K562 (cell line): ENCODE results near the gene CST8. TPM values are rescaled to one million over a fixed set of nuclear protein-coding genes. Genes with fewer than 3 reads are reported as not detected.

Source experiments
- ATAC-seq: fragments of 200-7000 bp; cut with Tn5 transposase; 3 replicates; pipeline ENCODE4 v1.9.1; 2020; ENCODE audit warnings: moderate library complexity
- BruUV-seq: library from RNA; stranded (reverse); fragments of 400-500 nt; replicated peaks from 2 replicates; lab custom pipeline; 2021; lab: Mats Ljungman, UMichigan
- CTCF ChIA-PET: fragments of 300-600 bp; formaldehyde crosslinking; extraction: SDS; loops from one replicate; lab custom pipeline; 2021; ENCODE audit warnings: low intra/inter-chr PET ratio; lab: Yijun Ruan, JAX
- POLR2A ChIA-PET: fragments of 300-600, 350-650 bp; sonication (Branson Sonifier 250); formaldehyde crosslinking; extraction: SDS; loops from one replicate; lab custom pipeline; 2021; ENCODE audit warnings: antibody characterized with exemption, inconsistent platforms; lab: Yijun Ruan, JAX
- DNase-seq, 4 experiments: peaks; one replicate each; pipeline versions ENCODE4 v3.0.0 to v3.0.0-alpha.2; 2011 to 2018; ENCODE audit warnings: low spot score in 3 of 4, mixed read lengths in 3 of 4; ENCODE audit errors: extremely low read depth in 1 of 4
- FAIRE-seq: peaks from 2 replicates; lab custom pipeline; 2011; peaks lifted over from hg19 to GRCh38; lab: Jason Lieb, UNC
- H2AFZ ChIP-seq: 2 replicates; pipeline ENCODE4 v1.6.0; 2011; ENCODE audit warnings: low read depth, low read length, control low read depth, inconsistent platforms
- H3K27ac ChIP-seq: fragments of 200-600 bp; 3 replicates; pipeline ENCODE4 v1.8.0; 2011; ENCODE audit warnings: low read depth, mild to moderate bottlenecking, control low read depth, inconsistent platforms, low read length, moderate library complexity, mixed read lengths; ENCODE audit errors: extremely low read depth
- H3K27me3 ChIP-seq, 2 experiments: fragments of 300-600 bp in 1 of 2; 2 replicates in 1 of 2; 3 replicates in 1 of 2; pipeline versions ENCODE4 v1.6.0 to v1.8.0; 2011; ENCODE audit warnings: inconsistent platforms in 2 of 2, low read length in 2 of 2, mild to moderate bottlenecking in 1 of 2, mixed read lengths in 1 of 2, moderate library complexity in 1 of 2; ENCODE audit not compliant: control insufficient read depth in 2 of 2, insufficient read depth in 2 of 2
- H3K36me3 ChIP-seq: fragments of 300-600 bp; 3 replicates; pipeline ENCODE4 v1.8.0; 2011; ENCODE audit warnings: mild to moderate bottlenecking, low read length, inconsistent platforms; ENCODE audit not compliant: control insufficient read depth, insufficient read depth
- H3K4me1 ChIP-seq, 2 experiments: fragments of 200-600 bp in 1 of 2; replicated peaks in 1 of 2; 2 replicates in 1 of 2; 3 replicates in 1 of 2; pipeline versions ENCODE4 v1.5.1 to v1.8.0; 2011; ENCODE audit warnings: inconsistent platforms in 2 of 2, low read length in 2 of 2, mild to moderate bottlenecking in 1 of 2, mixed read lengths in 1 of 2, moderate library complexity in 1 of 2; ENCODE audit not compliant: control insufficient read depth in 2 of 2, insufficient read depth in 2 of 2
- H3K4me2 ChIP-seq: 2 replicates; pipeline ENCODE4 v1.6.1; 2011; ENCODE audit warnings: low read length, control low read depth, inconsistent platforms, mixed read lengths; ENCODE audit not compliant: insufficient read depth
- H3K4me3 ChIP-seq: fragments of 200-600 bp; sonication (generic), shearing (Covaris generic); 2 replicates; pipeline ENCODE4 v1.5.1; 2016; ENCODE audit warnings: control low read depth, inconsistent platforms
- H3K79me2 ChIP-seq: fragments of 200-600 bp; 3 replicates; pipeline ENCODE4 v1.8.0; 2011; ENCODE audit warnings: low read length, inconsistent platforms; ENCODE audit not compliant: control insufficient read depth, insufficient read depth
- H3K9ac ChIP-seq, 2 experiments: 2 replicates each; pipeline versions ENCODE4 v1.6.0 to v1.6.1; 2011; ENCODE audit warnings: low read depth in 2 of 2, low read length in 2 of 2, control low read depth in 1 of 2, inconsistent platforms in 1 of 2, mild to moderate bottlenecking in 1 of 2, mixed read lengths in 1 of 2; ENCODE audit not compliant: insufficient read depth in 1 of 2
- H3K9me1 ChIP-seq: one replicate; pipeline ENCODE4 v1.6.0; 2011; ENCODE audit warnings: inconsistent platforms, mild to moderate bottlenecking, low read length, moderate library complexity; ENCODE audit not compliant: control insufficient read depth, insufficient read depth
- H3K9me3 ChIP-seq: replicated peaks from 2 replicates; pipeline ENCODE4 v1.5.1; 2011; ENCODE audit warnings: low read depth, low read length, inconsistent platforms; ENCODE audit not compliant: control insufficient read depth, insufficient read depth
- H4K20me1 ChIP-seq: replicated peaks from 2 replicates; pipeline ENCODE4 v1.6.1; 2011; ENCODE audit warnings: low read length, inconsistent platforms, mixed read lengths; ENCODE audit not compliant: control insufficient read depth, insufficient read depth
- BRD9 ChIP-seq: fragments of 450-650 bp; IDR thresholded peaks from 2 replicates; pipeline ENCODE4 v1.6.1; 2018; ENCODE audit warnings: low read depth; ENCODE audit not compliant: partially characterized antibody
- CBX3 ChIP-seq, 2 experiments: IDR thresholded peaks; 1 replicate in 1 of 2; 2 replicates in 1 of 2; pipeline ENCODE4 v1.6.1; 2012; ENCODE audit warnings: inconsistent platforms in 2 of 2, low read length in 2 of 2, borderline replicate concordance in 1 of 2, control low read depth in 1 of 2
- CTCFL ChIP-seq: IDR thresholded peaks from 2 replicates; pipeline ENCODE4 v1.6.1; 2011; ENCODE audit warnings: borderline replicate concordance, low read depth, mild to moderate bottlenecking, moderate library complexity, low read length; ENCODE audit not compliant: insufficient read depth, poor library complexity, severe bottlenecking
- EHMT2 ChIP-seq: fragments of 450-650 bp; IDR thresholded peaks from 2 replicates; pipeline ENCODE4 v1.6.1; 2018; ENCODE audit warnings: antibody characterized with exemption
- GATAD2A ChIP-seq: fragments of 450-650 bp; IDR thresholded peaks from 2 replicates; pipeline ENCODE4 v1.6.1; 2017
- GTF3C2 ChIP-seq: IDR thresholded peaks from 3 replicates; pipeline ENCODE4 v1.6.1; 2011; ENCODE audit warnings: borderline replicate concordance, mild to moderate bottlenecking, moderate library complexity; ENCODE audit not compliant: insufficient read length; ENCODE audit errors: extremely low read depth
- HDAC1 ChIP-seq, 2 experiments: fragments of 450-650 bp; IDR thresholded peaks; 2 replicates each; pipeline ENCODE4 v1.6.1; 2016 to 2017; ENCODE audit warnings: inconsistent platforms in 1 of 2, mild to moderate bottlenecking in 1 of 2, moderate library complexity in 1 of 2
- SIRT6 ChIP-seq: IDR thresholded peaks from one replicate; pipeline ENCODE4 v1.6.1; 2012; ENCODE audit warnings: low read depth, mild to moderate bottlenecking, control low read depth, inconsistent platforms, low read length, moderate library complexity
- SPI1 ChIP-seq: IDR thresholded peaks from 2 replicates; pipeline ENCODE4 v1.6.1; 2011; ENCODE audit warnings: low read depth, low read length, control low read depth, borderline replicate concordance
- TOE1 ChIP-seq, 2 experiments: fragments of 450-650 bp in 1 of 2; sonication (generic) in 1 of 2; formaldehyde crosslinking in 1 of 2; IDR thresholded peaks; 2 replicates each; pipeline versions ENCODE4 v1.7.1 to v1.8.0; 2016 to 2022; ENCODE audit warnings: borderline replicate concordance in 2 of 2, mild to moderate bottlenecking in 2 of 2, antibody characterized with exemption in 1 of 2, inconsistent platforms in 1 of 2, low read depth in 1 of 2, missing genetic modification reagents in 1 of 2, moderate library complexity in 1 of 2
- WGBS: fragments of 100-300 bp; shearing (Covaris generic); methylation state at CpG from one replicate; pipeline ENCODE4 v1.1.6; 2016; ENCODE audit warnings: low coverage, mixed read lengths; ENCODE audit not compliant: insufficient coverage; ENCODE audit errors: missing lambda C conversion rate; 5-methylcytosine and 5-hydroxymethylcytosine counted together
- in situ Hi-C: fragments of 300-500 bp; cut with MboI; formaldehyde crosslinking; loops from 4 replicates; pipeline ENCODE4 v1.15.0; 2018; ENCODE audit warnings: inconsistent platforms, mixed read lengths
- intact Hi-C: fragments of 100-400 bp; cut with micrococcal nuclease; formaldehyde crosslinking; loops from 2 replicates; pipeline ENCODE4 v1.14.2; 2022
- polyA plus RNA-seq, 8 experiments: library from polyadenylated mRNA; depleted of rRNA in 4 of 8; stranded (reverse) in 5 of 8; unstranded in 3 of 8; fragments of >200 nt; fragmentation: Nextera tagmentation in 2 of 8; fragmentation: Illumina TruSeq in 1 of 8; extraction: Ambion mirVana in 2 of 8; extraction: Trizol in 1 of 8; gene quantifications; 2 replicates each; pipeline versions ENCODE4 v1.2.1 to v1.2.3, GENCODE V29; 2011 to 2014; ENCODE audit warnings: inconsistent platforms in 1 of 8, missing spikeins in 1 of 8
- total RNA-seq, 7 experiments: library from RNA; depleted of rRNA in 6 of 7; stranded (reverse); fragments of >200 nt in 6 of 7; fragmentation: Illumina TruSeq in 2 of 7; extraction: Trizol in 2 of 7; gene quantifications; 2 replicates each; pipeline versions ENCODE4 v1.2.1 to v1.2.3, GENCODE V29; 2011 to 2021; ENCODE audit warnings: low replicate concordance in 1 of 7

CST8 gene
- total and polyA plus RNA-seq, 9 of the 15 experiments (the other 6 are each of a cell fraction or from before 2014, with no cell fraction given), result not detected

GRCh38 chr20:23449421-23449820 lies 41.5 kb upstream of the CST8 start:
- H3K4me3 ChIP-seq, result no peak overlapping the region
- TF ChIP-seq HDAC1 (IDR thresholded peaks at IDR 0.05), result no peak
- TF ChIP-seq SPI1, result peak; percentile 32; the same call in 1 of the 2 replicates
- TF ChIP-seq, all 486 proteins: peak for 1
- H3K27me3 ChIP-seq, result peaks cover 0 to 41% of the 10 kb centered on the region in 2 experiments; a peak in 4 of 5 replicates
- no peaks in the 10 kb centered on the region for H3K4me1 ChIP-seq
- no peak overlapping the region for H2AFZ ChIP-seq
- H3K36me3 ChIP-seq, result no peaks in the 10 kb centered on the region
- H3K4me2 ChIP-seq, result no peak overlapping the region
- FAIRE-seq, result no peak
- no peaks in the 10 kb centered on the region for H3K9me3 ChIP-seq
- intact Hi-C loops, result no loop called here
- no peak for DNase-seq
- no peak overlapping the region for H3K9ac ChIP-seq
- in situ Hi-C loops, result no loop called here
- no peaks in the 10 kb centered on the region for H3K9me1 ChIP-seq
- POLR2A ChIA-PET, result no interaction called here
- CTCF ChIA-PET, result no interaction called here
- no TSS peak for BruUV-seq
- no peaks in the 10 kb centered on the region for H4K20me1 ChIP-seq
- no peaks in the 10 kb centered on the region for H3K79me2 ChIP-seq
- WGBS, result 0% methylated on average over 3 of the region's 3 CpGs
- ATAC-seq, result no peak
- no peak overlapping the region for H3K27ac ChIP-seq

- POLR2A ChIA-PET, result no interaction called here
- in situ Hi-C loops, result no loop called here
- FAIRE-seq (no peak), DNase-seq (no peak), ATAC-seq (no peak)
- H3K9ac ChIP-seq, result no peak overlapping the region
- no peak overlapping the region for H3K4me2 ChIP-seq
- no peaks in the 10 kb centered on the region for H3K36me3 ChIP-seq
- no peak overlapping the region for H2AFZ ChIP-seq
- H3K27ac ChIP-seq, result no peak overlapping the region
- peaks cover 0 to 46% of the 10 kb centered on the region in 2 experiments; a peak in 4 of 5 replicates for H3K27me3 ChIP-seq
- no peaks in the 10 kb centered on the region for H3K9me1 ChIP-seq
- intact Hi-C loops, result no loop called here
- CTCF ChIA-PET, result no interaction called here
- H3K4me1 ChIP-seq, result no peaks in the 10 kb centered on the region
- BruUV-seq, result no TSS peak
- WGBS, result 0% methylated on average over 1 of the region's 1 CpG
- H3K79me2 ChIP-seq, result no peaks in the 10 kb centered on the region
- H3K4me3 ChIP-seq, result no peak overlapping the region
- no peaks in the 10 kb centered on the region for H3K9me3 ChIP-seq
- no peaks in the 10 kb centered on the region for H4K20me1 ChIP-seq
- TF ChIP-seq BRD9 (no peak), EHMT2 (no peak), SIRT6 (no peak), GATAD2A (no peak), CTCFL (no peak), TOE1 (IDR thresholded peaks at IDR 0.05; ENCODE audit: borderline replicate concordance) (no peak), TOE1 (CRISPR knock-in tag; IDR thresholded peaks at IDR 0.05; ENCODE audit: borderline replicate concordance, low read depth) (no peak), CBX3 (IDR thresholded peaks at IDR 0.05; ENCODE audit: borderline replicate concordance in 1 of 2, low read length in 2 of 2) (no peak), GTF3C2 (no peak)
Observed at GRCh38 chr20:23450877-23451276, 40.0 kb upstream of the CST8 start.
